ENCODE results near the gene SVIL.

SVIL gene

GRCh38 chr10:29613791-29614190 is 21.0 kb downstream of the SVIL start:
- Histone ChIP-seq H3K27ac (ENCODE audit: low read length, poor library complexity, severe bottlenecking) (no peak overlapping the region), H3K36me3 (ENCODE audit: control insufficient read depth in 1 of 2, insufficient read depth in 2 of 2, low read depth in 1 of 2, low read length in 2 of 2) (peaks cover 11 to 13% of the 10 kb centered on the region in 2 experiments)

DNA sequence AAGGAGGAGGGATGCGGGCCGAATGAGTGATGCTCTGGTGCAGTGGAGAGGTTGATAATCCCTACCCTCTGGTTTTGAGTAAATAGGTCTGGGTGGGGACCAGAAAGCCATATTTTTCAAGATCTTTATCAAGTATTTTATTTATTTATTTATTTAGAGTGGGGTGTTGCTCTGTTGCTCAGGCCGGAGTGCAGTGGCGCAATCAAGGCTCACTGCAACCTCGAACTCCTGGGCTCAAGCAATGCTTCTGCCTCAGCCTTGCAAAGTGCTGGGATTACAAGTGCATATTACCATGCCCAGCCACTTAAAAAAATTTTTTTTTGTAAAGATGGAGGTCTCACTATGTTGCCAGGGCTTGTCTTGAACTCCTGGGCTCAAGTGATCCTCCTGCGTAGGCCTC is 21.6 kb downstream of the SVIL start:
- Histone ChIP-seq H3K23ac (ENCODE audit: low read length in 2 of 2) (no peak overlapping the region), H3K18ac (ENCODE audit: low read depth in 1 of 2, low read length in 2 of 2) (no peak overlapping the region), H3K4me3 (ENCODE audit: insufficient read depth in 1 of 2, low read depth in 1 of 2, low read length in 2 of 2) (no peak overlapping the region), H4K91ac (ENCODE audit: low read length) (no peak overlapping the region), H3K14ac (ENCODE audit: low read length in 2 of 2) (no peak overlapping the region), H3K4ac (ENCODE audit: low read depth in 1 of 2, low read length in 2 of 2) (no peak overlapping the region), H3K9ac (ENCODE audit: low read length) (no peak overlapping the region), H3K79me1 (replicated peaks; ENCODE audit: low read length, poor library complexity, severe bottlenecking) (peaks cover 9% of the 10 kb centered on the region), H3K27me3 (ENCODE audit: control insufficient read depth in 1 of 2, insufficient read depth in 1 of 2, low read length in 2 of 2) (no peaks in the 10 kb centered on the region), H2BK12ac (ENCODE audit: low read length in 2 of 2) (no peak overlapping the region), H2BK15ac (ENCODE audit: low read depth, poor library complexity, severe bottlenecking) (no peak overlapping the region), H2AFZ (ENCODE audit: low read depth, low read length) (no peak overlapping the region), H3K9me3 (ENCODE audit: control insufficient read depth, low read length) (no peaks in the 10 kb centered on the region), H3K27ac (ENCODE audit: low read length, poor library complexity, severe bottlenecking) (peak overlapping the region; percentile 42), H2BK120ac (ENCODE audit: low read depth, low read length) (no peak overlapping the region), H3K36me3 (ENCODE audit: control insufficient read depth in 1 of 2, insufficient read depth in 2 of 2, low read depth in 1 of 2, low read length in 2 of 2) (peaks cover 17 to 19% of the 10 kb centered on the region in 2 experiments), H4K8ac (ENCODE audit: low read length) (no peak overlapping the region), H2AK5ac (ENCODE audit: low read length, severe bottlenecking) (no peak overlapping the region), H3K4me1 (ENCODE audit: control insufficient read depth, insufficient read depth, low read depth, low read length) (peaks cover 33% of the 10 kb centered on the region), H2BK5ac (ENCODE audit: low read depth, low read length, poor library complexity, severe bottlenecking) (no peak overlapping the region), H3K4me2 (ENCODE audit: low read length, poor library complexity, severe bottlenecking) (no peak overlapping the region)
- no peak for DNase-seq
- WGBS, result 100% methylated on average over 1 of the region's 6 CpGs

More at GRCh38 chr10:29613791-29614190, 21.0 kb downstream of the SVIL start:
- no peak overlapping the region for H3K14ac ChIP-seq (ENCODE audit: low read length in 2 of 2)
- H3K23ac ChIP-seq (ENCODE audit: low read length in 2 of 2), result no peak overlapping the region
- H2AFZ ChIP-seq (ENCODE audit: low read depth, low read length), result no peak overlapping the region
- H3K18ac ChIP-seq (ENCODE audit: low read depth in 1 of 2, low read length in 2 of 2), result no peak overlapping the region
- H3K4me1 ChIP-seq (ENCODE audit: control insufficient read depth, insufficient read depth, low read depth, low read length), result peaks cover 32% of the 10 kb centered on the region
- H2BK120ac ChIP-seq (ENCODE audit: low read depth, low read length), result no peak overlapping the region
- DNase-seq, result no peak
- no peak overlapping the region for H3K9ac ChIP-seq (ENCODE audit: low read length)
- no peak overlapping the region for H3K4me2 ChIP-seq (ENCODE audit: low read length, poor library complexity, severe bottlenecking)
- H2BK15ac ChIP-seq (ENCODE audit: low read depth, poor library complexity, severe bottlenecking), result no peak overlapping the region
- no peaks in the 10 kb centered on the region for H3K27me3 ChIP-seq (ENCODE audit: control insufficient read depth in 1 of 2, insufficient read depth in 1 of 2, low read length in 2 of 2)
- H2BK5ac ChIP-seq (ENCODE audit: low read depth, low read length, poor library complexity, severe bottlenecking), result no peak overlapping the region
- no peaks in the 10 kb centered on the region for H3K9me3 ChIP-seq (ENCODE audit: control insufficient read depth, low read length)
- H4K8ac ChIP-seq (ENCODE audit: low read length), result no peak overlapping the region
- no peak overlapping the region for H2AK5ac ChIP-seq (ENCODE audit: low read length, severe bottlenecking)
- H2BK12ac ChIP-seq (ENCODE audit: low read length in 2 of 2), result no peak overlapping the region
- no peak overlapping the region for H3K4me3 ChIP-seq (ENCODE audit: insufficient read depth in 1 of 2, low read depth in 1 of 2, low read length in 2 of 2)
- 82% methylated on average over 4 of the region's 4 CpGs for WGBS
- H4K91ac ChIP-seq (ENCODE audit: low read length), result no peak overlapping the region
- peaks cover 7% of the 10 kb centered on the region for H3K79me1 ChIP-seq (replicated peaks; ENCODE audit: low read length, poor library complexity, severe bottlenecking)
- H3K4ac ChIP-seq (ENCODE audit: low read depth in 1 of 2, low read length in 2 of 2), result no peak overlapping the region

GRCh38 chr10:29612657-29613056 is 22.1 kb downstream of the SVIL start:
- H2BK5ac ChIP-seq (ENCODE audit: low read depth, low read length, poor library complexity, severe bottlenecking), result no peak overlapping the region
- no peak overlapping the region for H3K4me3 ChIP-seq (ENCODE audit: insufficient read depth in 1 of 2, low read depth in 1 of 2, low read length in 2 of 2)
- no peak overlapping the region for H3K18ac ChIP-seq (ENCODE audit: low read depth in 1 of 2, low read length in 2 of 2)
- WGBS, result 99% methylated on average over 7 of the region's 8 CpGs
- H2AFZ ChIP-seq (ENCODE audit: low read depth, low read length), result no peak overlapping the region
- H3K4ac ChIP-seq (ENCODE audit: low read depth in 1 of 2, low read length in 2 of 2), result no peak overlapping the region
- H2AK5ac ChIP-seq (ENCODE audit: low read length, severe bottlenecking), result no peak overlapping the region
- no peaks in the 10 kb centered on the region for H3K27me3 ChIP-seq (ENCODE audit: control insufficient read depth in 1 of 2, insufficient read depth in 1 of 2, low read length in 2 of 2)
- peaks cover 33% of the 10 kb centered on the region for H3K4me1 ChIP-seq (ENCODE audit: control insufficient read depth, insufficient read depth, low read depth, low read length)
- H3K4me2 ChIP-seq (ENCODE audit: low read length, poor library complexity, severe bottlenecking), result no peak overlapping the region
- no peak overlapping the region for H3K14ac ChIP-seq (ENCODE audit: low read length in 2 of 2)
- no peaks in the 10 kb centered on the region for H3K9me3 ChIP-seq (ENCODE audit: control insufficient read depth, low read length)
- no peak overlapping the region for H3K23ac ChIP-seq (ENCODE audit: low read length in 2 of 2)
- peak overlapping the region in 1 of 2 experiments; percentile 3 for H2BK12ac ChIP-seq (ENCODE audit: low read length in 2 of 2)
- no peak overlapping the region for H2BK15ac ChIP-seq (ENCODE audit: low read depth, poor library complexity, severe bottlenecking)
- peaks cover 9% of the 10 kb centered on the region for H3K79me1 ChIP-seq (replicated peaks; ENCODE audit: low read length, poor library complexity, severe bottlenecking)
- H3K9ac ChIP-seq (ENCODE audit: low read length), result peak overlapping the region; percentile 21
- no peak overlapping the region for H4K91ac ChIP-seq (ENCODE audit: low read length)
- no peak overlapping the region for H4K8ac ChIP-seq (ENCODE audit: low read length)
- peaks cover 17 to 23% of the 10 kb centered on the region in 2 experiments for H3K36me3 ChIP-seq (ENCODE audit: control insufficient read depth in 1 of 2, insufficient read depth in 2 of 2, low read depth in 1 of 2, low read length in 2 of 2)
- DNase-seq, result no peak
- peak overlapping the region; percentile 6 for H3K27ac ChIP-seq (ENCODE audit: low read length, poor library complexity, severe bottlenecking)
- no peak overlapping the region for H2BK120ac ChIP-seq (ENCODE audit: low read depth, low read length)

GRCh38 chr10:29611781-29612381 is 22.9 kb downstream of the SVIL start:
- Histone ChIP-seq H2AK5ac (ENCODE audit: low read length, severe bottlenecking) (peak overlapping the region; percentile 86), H2BK12ac (ENCODE audit: low read length in 2 of 2) (no peak overlapping the region), H3K4ac (ENCODE audit: low read depth in 1 of 2, low read length in 2 of 2) (no peak overlapping the region), H3K79me1 (replicated peaks; ENCODE audit: low read length, poor library complexity, severe bottlenecking) (peaks cover 9% of the 10 kb centered on the region), H2BK15ac (ENCODE audit: low read depth, poor library complexity, severe bottlenecking) (peak overlapping the region; percentile 54), H3K36me3 (ENCODE audit: control insufficient read depth in 1 of 2, insufficient read depth in 2 of 2, low read depth in 1 of 2, low read length in 2 of 2) (peaks cover 17 to 23% of the 10 kb centered on the region in 2 experiments), H3K23ac (ENCODE audit: low read length in 2 of 2) (no peak overlapping the region), H3K9ac (ENCODE audit: low read length) (no peak overlapping the region), H3K4me1 (ENCODE audit: control insufficient read depth, insufficient read depth, low read depth, low read length) (peaks cover 35% of the 10 kb centered on the region), H3K18ac (ENCODE audit: low read depth in 1 of 2, low read length in 2 of 2) (no peak overlapping the region), H2AFZ (ENCODE audit: low read depth, low read length) (no peak overlapping the region), H2BK120ac (ENCODE audit: low read depth, low read length) (no peak overlapping the region), H3K9me3 (ENCODE audit: control insufficient read depth, low read length) (no peaks in the 10 kb centered on the region), H4K8ac (ENCODE audit: low read length) (peak overlapping the region; percentile 40), H4K91ac (ENCODE audit: low read length) (no peak overlapping the region), H3K27me3 (ENCODE audit: control insufficient read depth in 1 of 2, insufficient read depth in 1 of 2, low read length in 2 of 2) (no peaks in the 10 kb centered on the region), H3K4me3 (ENCODE audit: insufficient read depth in 1 of 2, low read depth in 1 of 2, low read length in 2 of 2) (no peak overlapping the region), H3K14ac (ENCODE audit: low read length in 2 of 2) (no peak overlapping the region), H3K27ac (ENCODE audit: low read length, poor library complexity, severe bottlenecking) (peak overlapping the region; percentile 52), H3K4me2 (ENCODE audit: low read length, poor library complexity, severe bottlenecking) (no peak overlapping the region), H2BK5ac (ENCODE audit: low read depth, low read length, poor library complexity, severe bottlenecking) (no peak overlapping the region)
- no peak for DNase-seq
- WGBS, result 85% methylated on average over 6 of the region's 6 CpGs
